ENCODE data around the gene PTPRH.
"Not testable (repeated sequence)": the region's sequence is repeated elsewhere in the genome, so short reads cannot be mapped to it uniquely, and the experiment has no call there.

PTPRH gene

GRCh38 chr19:55220525-55220924 is 11.2 kb upstream of the PTPRH start:
- Histone ChIP-seq H3K36me3 (ENCODE audit: insufficient read depth, low read depth, low read length) (no peaks in the 10 kb centered on the region), H3K27me3 (ENCODE audit: insufficient read depth, low read length) (no peaks in the 10 kb centered on the region), H3K27ac (ENCODE audit: low read length) (no peak overlapping the region), H3K4me1 (ENCODE audit: insufficient read depth, low read length) (no peaks in the 10 kb centered on the region), H3K9me3 (ENCODE audit: insufficient read depth, low read depth, low read length) (no peaks in the 10 kb centered on the region), H3K4me3 (ENCODE audit: low read length) (no peak overlapping the region), H3K9ac (ENCODE audit: low read depth, low read length) (no peak overlapping the region)

DNA sequence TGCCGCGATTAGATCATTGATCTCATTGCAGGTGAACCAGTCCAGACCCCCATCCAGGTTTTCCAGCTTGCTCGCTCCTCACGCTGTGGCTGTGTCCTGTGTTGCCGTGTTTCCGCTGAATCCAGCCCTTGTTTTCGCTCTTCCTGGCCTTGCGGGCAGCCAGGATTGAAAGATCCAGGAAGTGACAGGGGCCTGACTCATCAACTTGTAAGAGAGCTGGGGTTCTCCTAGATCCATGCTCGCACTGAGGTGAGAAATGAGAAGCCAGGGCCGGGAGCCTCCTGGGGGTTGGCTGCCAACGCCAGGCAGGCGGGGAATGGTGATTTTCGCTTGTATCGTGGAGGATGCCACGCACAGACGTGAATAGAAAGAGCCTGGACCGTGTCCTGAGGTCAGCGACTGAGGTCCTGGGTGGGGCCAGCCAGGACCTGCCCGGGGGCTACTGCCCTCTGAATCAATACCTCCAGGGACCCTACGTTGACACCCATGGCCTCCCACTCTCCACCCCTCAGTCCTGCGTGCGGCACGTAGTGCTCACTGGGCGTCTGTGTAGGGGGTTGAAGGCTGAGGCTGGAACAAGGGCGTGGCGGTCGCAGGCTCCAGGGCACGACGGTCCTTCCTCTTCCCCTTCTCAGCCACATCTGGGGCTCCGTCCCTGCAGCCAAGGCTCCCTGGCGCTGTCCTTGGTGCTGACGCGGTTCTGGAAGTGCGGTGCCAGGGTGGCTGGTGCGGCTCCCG is 7.3 kb upstream of the PTPRH start:
- no peaks in the 10 kb centered on the region for H3K9me3 ChIP-seq (ENCODE audit: insufficient read depth, low read depth, low read length)
- peak overlapping the region; percentile 76 for H3K4me3 ChIP-seq (ENCODE audit: low read length)
- H3K27me3 ChIP-seq (ENCODE audit: insufficient read depth, low read length), result no peaks in the 10 kb centered on the region
- H3K36me3 ChIP-seq (ENCODE audit: insufficient read depth, low read depth, low read length), result no peaks in the 10 kb centered on the region
- H3K27ac ChIP-seq (ENCODE audit: low read length), result no peak overlapping the region
- no peaks in the 10 kb centered on the region for H3K4me1 ChIP-seq (ENCODE audit: insufficient read depth, low read length)
- H3K9ac ChIP-seq (ENCODE audit: low read depth, low read length), result peak overlapping the region; percentile 60; the same call in 1 of the 2 replicates

GRCh38 chr19:55213547-55213946 is 4.2 kb upstream of the PTPRH start:
- H3K36me3 ChIP-seq (ENCODE audit: insufficient read depth, low read depth, low read length), result no peaks in the 10 kb centered on the region
- H3K4me1 ChIP-seq (ENCODE audit: insufficient read depth, low read length), result no peaks in the 10 kb centered on the region
- H3K27me3 ChIP-seq (ENCODE audit: insufficient read depth, low read length), result no peaks in the 10 kb centered on the region
- no peak overlapping the region for H3K9ac ChIP-seq (ENCODE audit: low read depth, low read length)
- no peak overlapping the region for H3K27ac ChIP-seq (ENCODE audit: low read length)
- H3K9me3 ChIP-seq (ENCODE audit: insufficient read depth, low read depth, low read length), result no peaks in the 10 kb centered on the region
- no peak overlapping the region for H3K4me3 ChIP-seq (ENCODE audit: low read length)

- no peak overlapping the region for H3K9ac ChIP-seq (ENCODE audit: low read depth, low read length)
- no peaks in the 10 kb centered on the region for H3K9me3 ChIP-seq (ENCODE audit: insufficient read depth, low read depth, low read length)
- no peaks in the 10 kb centered on the region for H3K36me3 ChIP-seq (ENCODE audit: insufficient read depth, low read depth, low read length)
- no peaks in the 10 kb centered on the region for H3K27me3 ChIP-seq (ENCODE audit: insufficient read depth, low read length)
- no peak overlapping the region for H3K27ac ChIP-seq (ENCODE audit: low read length)
- no peak overlapping the region for H3K4me3 ChIP-seq (ENCODE audit: low read length)
- no peaks in the 10 kb centered on the region for H3K4me1 ChIP-seq (ENCODE audit: insufficient read depth, low read length)
Measured at GRCh38 chr19:55212447-55212846, 3.1 kb upstream of the PTPRH start.

- no peaks in the 10 kb centered on the region for H3K4me1 ChIP-seq (ENCODE audit: insufficient read depth, low read length)
- no peak overlapping the region for H3K27ac ChIP-seq (ENCODE audit: low read length)
Measured at GRCh38 chr19:55209693-55210472, 582 bp upstream of the PTPRH start.

DNA sequence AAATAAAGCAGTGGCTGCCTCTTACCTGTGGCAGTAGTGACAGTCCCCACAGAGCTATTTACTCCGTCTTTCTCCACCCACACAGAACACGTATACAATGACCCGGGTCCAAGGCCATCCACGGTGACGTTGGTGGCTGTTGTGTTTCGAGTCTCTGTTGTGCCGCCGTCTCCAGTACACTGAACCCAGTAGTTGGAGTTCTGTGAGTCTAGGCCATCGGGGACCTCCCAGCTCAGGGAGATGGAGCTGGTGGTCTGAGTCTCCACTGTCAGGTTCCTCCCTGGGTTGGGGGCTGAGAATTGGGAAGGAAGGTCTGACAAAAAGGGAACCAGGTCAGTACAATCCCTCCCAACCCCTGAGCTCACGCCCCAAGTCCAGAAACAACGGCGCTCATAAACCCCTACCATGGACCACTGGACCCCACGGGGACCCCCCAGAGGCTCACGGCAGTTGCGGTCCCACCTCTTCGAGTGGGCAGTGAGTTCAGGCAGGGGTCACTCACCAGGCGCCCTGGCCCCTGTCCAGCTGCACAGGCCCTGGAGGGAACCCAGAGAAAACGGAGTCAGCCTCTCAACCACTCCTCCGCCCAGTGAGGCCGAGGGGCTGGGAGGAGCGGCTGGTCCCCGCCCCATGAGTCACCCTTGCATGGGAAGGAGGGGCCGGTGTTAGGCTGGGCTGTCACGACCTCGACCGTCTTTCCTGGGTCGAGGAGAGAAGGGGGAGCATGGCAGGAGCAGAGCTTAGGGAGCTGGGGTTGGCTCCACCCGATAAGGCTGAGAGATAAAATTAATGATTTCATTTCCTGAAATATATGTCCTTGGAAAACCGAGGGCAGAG is 2.4 kb downstream of the PTPRH start:
- Histone ChIP-seq H3K4me1 (ENCODE audit: insufficient read depth, low read length) (no peaks in the 10 kb centered on the region), H3K27me3 (ENCODE audit: insufficient read depth, low read length) (no peaks in the 10 kb centered on the region; the same call in 1 of the 2 replicates), H3K9ac (ENCODE audit: low read depth, low read length) (no peak overlapping the region), H3K36me3 (ENCODE audit: insufficient read depth, low read depth, low read length) (no peaks in the 10 kb centered on the region), H3K27ac (ENCODE audit: low read length) (no peak overlapping the region), H3K4me3 (ENCODE audit: low read length) (no peak overlapping the region), H3K9me3 (ENCODE audit: insufficient read depth, low read depth, low read length) (no peaks in the 10 kb centered on the region)

More at GRCh38 chr19:55209693-55210472, 582 bp upstream of the PTPRH start:
- Histone ChIP-seq H3K27me3 (ENCODE audit: insufficient read depth, low read length) (no peaks in the 10 kb centered on the region; the same call in 1 of the 2 replicates), H3K36me3 (ENCODE audit: insufficient read depth, low read depth, low read length) (no peaks in the 10 kb centered on the region), H3K9ac (ENCODE audit: low read depth, low read length) (no peak overlapping the region), H3K4me3 (ENCODE audit: low read length) (no peak overlapping the region), H3K9me3 (ENCODE audit: insufficient read depth, low read depth, low read length) (no peaks in the 10 kb centered on the region)

DNA sequence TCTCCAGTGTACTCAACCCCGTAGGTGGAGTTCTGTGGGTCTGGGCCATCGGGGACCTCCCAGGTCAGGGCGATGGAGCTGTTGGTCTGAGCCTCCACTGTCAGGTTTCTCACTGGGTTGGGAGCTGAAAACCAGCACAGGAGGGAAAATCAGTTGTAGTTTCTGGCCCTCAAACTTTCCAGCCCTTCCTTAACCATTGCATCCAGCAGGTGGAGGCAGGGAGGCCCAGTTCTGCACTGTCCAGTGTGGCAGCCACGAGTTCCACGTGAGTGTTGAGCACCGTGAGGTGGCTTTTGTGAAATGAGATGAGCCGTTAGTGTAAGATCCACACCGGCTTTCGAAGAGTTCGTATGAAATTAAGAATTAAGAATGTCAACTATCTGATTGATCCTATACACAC is 7.1 kb downstream of the PTPRH start:
- H3K4me1 ChIP-seq (ENCODE audit: insufficient read depth, low read length); H3K27ac ChIP-seq (ENCODE audit: low read length); H3K9ac ChIP-seq (ENCODE audit: low read depth, low read length); H3K36me3 ChIP-seq (ENCODE audit: insufficient read depth, low read depth, low read length); H3K4me3 ChIP-seq (ENCODE audit: low read length); H3K9me3 ChIP-seq (ENCODE audit: insufficient read depth, low read depth, low read length): not testable (repeated sequence)
- peaks cover 16% of the 10 kb centered on the region for H3K27me3 ChIP-seq (ENCODE audit: insufficient read depth, low read length)

DNA sequence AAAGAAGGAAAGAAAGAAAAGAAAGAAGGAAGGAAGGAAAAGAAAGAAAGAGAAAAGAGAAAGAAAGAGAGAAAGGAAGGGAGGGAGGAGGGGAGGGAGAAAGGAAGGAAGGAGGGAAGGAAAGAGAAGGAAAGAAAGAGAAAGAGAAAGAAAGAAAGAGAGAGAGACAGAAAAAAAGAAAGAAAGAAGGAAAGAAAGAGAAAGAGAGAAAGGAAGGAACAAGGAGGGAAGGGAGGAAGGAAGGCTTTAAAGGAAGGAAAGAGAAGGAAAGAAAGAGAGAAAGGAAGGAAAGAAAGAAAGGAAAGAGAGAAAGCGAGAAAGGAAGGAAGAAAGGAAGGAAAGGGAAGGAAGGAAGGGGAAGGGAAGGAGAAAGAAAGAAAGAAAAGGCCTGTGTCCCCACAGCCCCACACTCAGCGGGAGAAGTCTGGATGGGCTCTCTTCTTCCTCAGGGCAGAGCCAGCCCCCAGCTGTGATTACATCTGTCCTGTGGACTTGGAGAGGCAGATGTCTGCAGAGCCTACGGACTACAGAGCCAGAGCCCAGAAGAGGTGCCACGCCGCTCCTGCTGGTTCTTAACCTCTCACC is 9.6 kb downstream of the PTPRH start:
- Histone ChIP-seq H3K36me3 (ENCODE audit: insufficient read depth, low read depth, low read length) (no peaks in the 10 kb centered on the region), H3K4me1 (ENCODE audit: insufficient read depth, low read length) (no peaks in the 10 kb centered on the region), H3K27me3 (ENCODE audit: insufficient read depth, low read length) (peaks cover 16% of the 10 kb centered on the region), H3K9me3 (ENCODE audit: insufficient read depth, low read depth, low read length) (no peaks in the 10 kb centered on the region), H3K27ac (ENCODE audit: low read length) (no peak overlapping the region), H3K9ac (ENCODE audit: low read depth, low read length) (no peak overlapping the region), H3K4me3 (ENCODE audit: low read length) (no peak overlapping the region)

GRCh38 chr19:55198651-55199050 is 10.7 kb downstream of the PTPRH start:
- no peak overlapping the region for H3K9ac ChIP-seq (ENCODE audit: low read depth, low read length)
- no peak overlapping the region for H3K4me3 ChIP-seq (ENCODE audit: low read length)
- no peak overlapping the region for H3K27ac ChIP-seq (ENCODE audit: low read length)
- peaks cover 19% of the 10 kb centered on the region for H3K27me3 ChIP-seq (ENCODE audit: insufficient read depth, low read length)
- H3K4me1 ChIP-seq (ENCODE audit: insufficient read depth, low read length), result no peaks in the 10 kb centered on the region
- no peaks in the 10 kb centered on the region for H3K9me3 ChIP-seq (ENCODE audit: insufficient read depth, low read depth, low read length)
- no peaks in the 10 kb centered on the region for H3K36me3 ChIP-seq (ENCODE audit: insufficient read depth, low read depth, low read length)

DNA sequence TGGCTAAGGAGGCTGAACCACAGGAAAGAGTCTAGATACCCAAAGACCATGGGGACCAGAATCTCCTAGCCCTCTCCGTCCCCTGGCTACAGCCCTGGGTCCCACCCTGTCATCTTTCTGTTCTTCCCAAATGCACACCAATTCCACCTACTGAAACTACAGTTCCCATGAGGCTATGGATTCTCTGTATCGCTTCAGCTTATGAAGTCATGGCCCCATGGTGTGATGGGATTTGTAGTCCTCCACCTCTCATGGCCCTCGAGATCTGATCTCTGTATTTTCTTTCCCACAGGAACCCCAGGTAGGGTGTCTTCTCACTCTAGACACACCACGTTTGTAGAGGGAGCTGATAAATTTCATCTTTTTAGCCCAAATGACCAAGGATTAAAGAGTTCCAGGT is 11.8 kb downstream of the PTPRH start:
- Histone ChIP-seq H3K4me1 (ENCODE audit: insufficient read depth, low read length) (no peaks in the 10 kb centered on the region), H3K27me3 (ENCODE audit: insufficient read depth, low read length) (peaks cover 19% of the 10 kb centered on the region), H3K27ac (ENCODE audit: low read length) (no peak overlapping the region), H3K9ac (ENCODE audit: low read depth, low read length) (no peak overlapping the region), H3K4me3 (ENCODE audit: low read length) (no peak overlapping the region), H3K36me3 (ENCODE audit: insufficient read depth, low read depth, low read length) (no peaks in the 10 kb centered on the region), H3K9me3 (ENCODE audit: insufficient read depth, low read depth, low read length) (no peaks in the 10 kb centered on the region)

GRCh38 chr19:55196803-55197202 is 12.5 kb downstream of the PTPRH start:
- Histone ChIP-seq H3K4me3 (ENCODE audit: low read length) (no peak overlapping the region), H3K9ac (ENCODE audit: low read depth, low read length) (no peak overlapping the region), H3K36me3 (ENCODE audit: insufficient read depth, low read depth, low read length) (no peaks in the 10 kb centered on the region), H3K9me3 (ENCODE audit: insufficient read depth, low read depth, low read length) (no peaks in the 10 kb centered on the region), H3K4me1 (ENCODE audit: insufficient read depth, low read length) (no peaks in the 10 kb centered on the region), H3K27ac (ENCODE audit: low read length) (no peak overlapping the region), H3K27me3 (ENCODE audit: insufficient read depth, low read length) (peaks cover 19% of the 10 kb centered on the region)

Data from iPS-20b (cell line).